Neural crest cell (in vitro differentiated cells): ENCODE data around the gene C10orf105. TPM values are rescaled to one million over a fixed set of nuclear protein-coding genes. Genes with fewer than 3 reads are reported as not detected.
A peak's percentile ranks its signal among the peaks of the same experiment; 100 is the strongest.

Experiments
- DNase-seq: peaks from one replicate; pipeline ENCODE4 v3.0.0; 2021; ENCODE audit warnings: low read depth, mixed read lengths, low spot score
- H3K27ac Mint-ChIP-seq: one replicate; pipeline ENCODE4 v1.8.0; 2021; ENCODE audit warnings: mild to moderate bottlenecking, mixed read lengths; ENCODE audit not compliant: unreplicated experiment
- H3K27me3 Mint-ChIP-seq: 2 replicates; pipeline ENCODE4 v1.8.0; 2021; ENCODE audit warnings: low read depth, mild to moderate bottlenecking, mixed read lengths
- H3K36me3 Mint-ChIP-seq: 2 replicates; pipeline ENCODE4 v1.8.0; 2021; ENCODE audit warnings: low read depth, mild to moderate bottlenecking, mixed read lengths
- H3K4me1 Mint-ChIP-seq: 2 replicates; pipeline ENCODE4 v1.8.0; 2021; ENCODE audit warnings: mixed read lengths
- H3K4me3 Mint-ChIP-seq: one replicate; pipeline ENCODE4 v1.8.0; 2021; ENCODE audit warnings: mild to moderate bottlenecking, mixed read lengths
- H3K9me3 Mint-ChIP-seq: 2 replicates; pipeline ENCODE4 v1.8.0; 2021; ENCODE audit warnings: mixed read lengths
- CTCF ChIP-seq: fragments of 200-600 bp; sonication (generic); conservative IDR thresholded peaks from 2 replicates; pipeline ENCODE4 v1.5.0; 2021; ENCODE audit warnings: antibody characterized with exemption, mild to moderate bottlenecking
- total RNA-seq: library from RNA; stranded (reverse); gene quantifications from 2 replicates; pipeline ENCODE4 v1.2.1, GENCODE V29; 2021

The C10orf105 gene
- total RNA-seq, 1 donor from 2014 or later: 0.12 TPM

GRCh38 chr10:71737001-71737833 lies 17.6 kb upstream of the C10orf105 start:
- Mint-ChIP-seq H3K9me3 (no peaks in the 10 kb centered on the region), H3K27me3 (no peaks in the 10 kb centered on the region), H3K36me3 (no peaks in the 10 kb centered on the region), H3K4me3 (no peak overlapping the region), H3K4me1 (no peaks in the 10 kb centered on the region), H3K27ac (no peak overlapping the region)
- TF ChIP-seq CTCF: no peak
- DNase-seq: no peak

GRCh38 chr10:71736570-71736952 lies 17.0 kb upstream of the C10orf105 start:
- Mint-ChIP-seq H3K27me3 (no peaks in the 10 kb centered on the region), H3K9me3 (no peaks in the 10 kb centered on the region), H3K4me1 (no peaks in the 10 kb centered on the region), H3K4me3 (no peak overlapping the region), H3K36me3 (no peaks in the 10 kb centered on the region), H3K27ac (peak overlapping the region; percentile 4)
- no peak for DNase-seq
- TF ChIP-seq CTCF: no peak

- no peaks in the 10 kb centered on the region for H3K27me3 Mint-ChIP-seq
- DNase-seq: no peak
- TF ChIP-seq CTCF: no peak
- no peaks in the 10 kb centered on the region for H3K36me3 Mint-ChIP-seq
- no peaks in the 10 kb centered on the region for H3K4me1 Mint-ChIP-seq
- no peaks in the 10 kb centered on the region for H3K9me3 Mint-ChIP-seq
- H3K27ac Mint-ChIP-seq: no peak overlapping the region
- H3K4me3 Mint-ChIP-seq: no peak overlapping the region
Measured at GRCh38 chr10:71735709-71736569, 16.4 kb upstream of the C10orf105 start.

GRCh38 chr10:71734797-71735196 lies 15.2 kb upstream of the C10orf105 start:
- no peak for TF ChIP-seq CTCF
- Mint-ChIP-seq H3K4me3 (no peak overlapping the region), H3K36me3 (no peaks in the 10 kb centered on the region), H3K9me3 (no peaks in the 10 kb centered on the region), H3K4me1 (no peaks in the 10 kb centered on the region), H3K27me3 (no peaks in the 10 kb centered on the region), H3K27ac (no peak overlapping the region)
- no peak for DNase-seq

- Mint-ChIP-seq H3K4me1 (no peaks in the 10 kb centered on the region), H3K27ac (no peak overlapping the region)
- TF ChIP-seq CTCF: no peak
Measured at GRCh38 chr10:71731791-71732190, 12.2 kb upstream of the C10orf105 start.

More at GRCh38 chr10:71731791-71732190, 12.2 kb upstream of the C10orf105 start:
- H3K9me3 Mint-ChIP-seq: no peaks in the 10 kb centered on the region
- H3K36me3 Mint-ChIP-seq: no peaks in the 10 kb centered on the region
- no peak overlapping the region for H3K4me3 Mint-ChIP-seq
- DNase-seq: no peak
- no peaks in the 10 kb centered on the region for H3K27me3 Mint-ChIP-seq
